Cortex of kidney (tissue), 1 donor: ENCODE results near the gene DENND2C.

Experiments
- DNase-seq: peaks from one replicate; lab custom pipeline; 2025; lab: John Stamatoyannopoulos, UW

DENND2C gene

DNA sequence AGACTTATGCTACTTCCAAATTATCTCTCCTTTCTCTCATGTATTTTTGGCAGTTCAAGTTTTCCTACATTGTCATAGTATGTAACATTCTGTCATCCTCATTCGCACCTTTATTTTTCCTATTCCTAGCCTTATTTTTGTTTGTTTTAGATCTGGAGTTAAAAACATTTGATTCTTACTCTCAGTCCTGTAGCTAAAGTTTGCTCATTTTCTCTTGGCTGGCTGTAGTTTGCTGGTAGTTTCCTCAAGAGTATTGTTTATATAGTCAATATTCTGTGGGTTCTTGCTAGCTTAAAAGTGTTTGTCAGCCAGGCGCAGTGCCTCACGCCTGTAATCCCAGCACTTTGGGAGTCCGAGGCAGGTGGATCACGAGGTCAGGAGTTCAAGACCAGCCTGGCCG lies 129.0 kb downstream of the DENND2C start:
- no peak for DNase-seq

DNA sequence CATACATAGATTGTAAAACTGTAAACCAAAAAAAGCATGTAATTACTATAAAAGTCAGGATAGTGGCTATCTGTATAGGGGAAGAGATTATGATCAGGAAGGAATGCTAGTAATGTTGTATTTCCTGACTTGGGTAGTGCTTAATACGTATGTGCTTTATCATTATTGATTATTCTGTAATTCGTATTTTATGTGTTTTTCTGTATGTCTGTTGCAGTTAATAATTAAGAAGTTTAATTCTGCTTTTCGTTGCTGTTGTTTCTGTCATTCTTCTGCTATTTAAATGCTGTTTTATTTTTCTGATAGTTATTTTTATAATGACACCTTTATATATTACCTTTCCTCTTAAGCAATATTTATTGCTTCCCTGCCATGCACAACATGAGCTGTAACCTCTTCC lies 129.6 kb downstream of the DENND2C start:
- DNase-seq, result no peak

DNA sequence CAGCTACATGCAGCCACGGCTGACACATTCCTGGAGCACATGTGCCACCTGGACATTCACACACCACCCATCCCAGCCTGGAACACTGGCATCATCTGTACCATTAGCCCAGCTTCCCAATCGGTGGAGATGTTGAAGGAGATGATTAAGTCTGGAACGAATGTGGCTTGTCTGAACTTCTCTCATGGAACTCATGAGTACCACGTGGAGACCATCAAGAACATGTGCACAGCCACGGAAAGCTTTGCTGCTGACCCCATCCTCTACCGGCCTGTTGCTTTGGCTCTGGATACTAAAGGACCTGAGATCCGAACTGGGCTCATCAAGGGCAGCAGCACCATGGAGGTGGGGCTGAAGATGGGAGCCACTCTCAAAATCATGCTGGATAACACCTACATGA lies 133.8 kb downstream of the DENND2C start:
- no peak for DNase-seq

DNA sequence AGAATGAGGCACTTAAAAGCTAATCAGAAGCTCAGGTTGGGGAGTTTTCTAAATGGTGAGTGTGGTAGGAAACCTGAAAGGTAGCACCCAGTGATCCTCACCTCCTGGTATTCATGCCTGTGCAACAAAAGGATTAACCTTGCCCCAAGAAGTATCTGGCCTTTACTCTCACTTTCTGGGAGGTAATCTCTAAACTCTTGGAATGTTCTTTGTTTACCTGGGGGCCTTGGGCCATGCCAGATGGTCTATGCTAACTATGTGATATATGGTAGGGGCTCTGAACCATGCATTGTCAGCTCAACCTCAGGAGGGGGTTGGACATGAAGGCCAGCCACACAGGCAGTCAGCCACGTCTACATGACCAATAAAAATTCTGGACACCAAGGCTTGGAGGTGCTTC lies 134.4 kb downstream of the DENND2C start:
- DNase-seq, result no peak
